GM18858 (cell line): Measurements from ENCODE around the gene PREX1.

Experiments used
- ATAC-seq: cut with Tn5 transposase; IDR thresholded peaks from one replicate; pipeline ENCODE4 v1.9.1; 2021; ENCODE audit not compliant: unreplicated experiment

The PREX1 gene

GRCh38 chr20:48797275-48797825 lies 30.4 kb downstream of the PREX1 start:
- ATAC-seq, result no peak

DNA sequence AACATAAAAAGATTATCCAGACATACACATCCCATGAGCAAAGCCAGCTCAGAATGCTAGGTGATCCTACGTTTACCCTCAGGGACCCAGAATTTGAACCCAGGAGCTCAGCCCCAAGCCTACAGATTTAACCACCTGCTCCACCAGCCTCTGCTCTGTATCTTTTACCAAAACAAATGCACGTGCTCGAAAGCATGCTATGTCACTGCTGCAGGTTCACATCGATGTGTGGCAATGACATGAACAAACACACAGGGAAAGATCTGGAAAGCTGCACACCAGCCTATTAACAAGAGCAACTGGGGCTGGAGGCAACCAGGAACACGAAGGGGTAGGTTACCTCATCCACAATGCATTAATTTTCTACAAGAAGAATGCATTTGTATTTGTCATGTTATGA lies 32.1 kb downstream of the PREX1 start:
- ATAC-seq, result no peak

GRCh38 chr20:48794816-48795457 lies 32.9 kb downstream of the PREX1 start:
- no peak for ATAC-seq

DNA sequence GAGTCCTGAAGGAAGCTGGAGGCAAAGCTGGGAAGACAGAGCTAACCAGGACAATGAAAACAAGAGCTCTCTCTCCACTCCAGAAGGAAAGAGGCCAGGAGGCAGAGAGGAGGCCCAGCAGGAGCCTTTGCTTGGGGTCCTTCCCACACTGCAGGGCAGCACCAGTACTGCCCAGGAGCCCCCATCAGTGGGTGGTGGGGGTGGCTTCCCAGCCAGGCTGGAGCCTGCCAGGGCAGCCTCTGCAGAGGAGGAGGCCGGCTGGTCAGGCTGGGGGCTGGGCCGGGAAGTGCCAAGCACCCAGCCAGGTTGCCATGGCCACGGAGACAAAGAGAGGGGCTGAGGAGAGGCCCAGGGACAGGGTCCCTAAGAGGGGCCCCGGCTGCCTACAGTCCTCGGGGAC lies 33.4 kb downstream of the PREX1 start:
- ATAC-seq, result no peak

DNA sequence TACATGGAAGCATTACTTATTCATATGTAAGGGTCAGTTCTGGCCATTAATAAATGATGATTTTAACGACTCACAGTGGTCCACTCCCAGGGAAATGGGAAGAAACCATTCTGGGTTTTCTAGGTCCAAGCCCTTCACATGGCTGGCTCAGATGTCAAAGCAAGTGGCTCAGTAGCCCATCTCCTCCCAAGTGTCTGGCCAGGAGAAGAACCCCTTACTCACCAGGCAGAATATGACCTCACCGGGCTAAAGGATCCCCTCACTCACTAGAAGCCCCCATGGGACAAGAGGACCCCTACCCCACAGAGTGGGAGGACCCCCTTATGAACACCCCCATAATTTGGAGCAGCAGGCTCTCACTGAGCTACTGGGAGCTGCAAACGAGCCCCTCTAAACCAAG lies 34.0 kb downstream of the PREX1 start:
- ATAC-seq, result no peak

GRCh38 chr20:48791666-48792071 lies 36.1 kb downstream of the PREX1 start:
- ATAC-seq, result no peak

GRCh38 chr20:48791014-48791413 lies 36.8 kb downstream of the PREX1 start:
- ATAC-seq, result no peak

DNA sequence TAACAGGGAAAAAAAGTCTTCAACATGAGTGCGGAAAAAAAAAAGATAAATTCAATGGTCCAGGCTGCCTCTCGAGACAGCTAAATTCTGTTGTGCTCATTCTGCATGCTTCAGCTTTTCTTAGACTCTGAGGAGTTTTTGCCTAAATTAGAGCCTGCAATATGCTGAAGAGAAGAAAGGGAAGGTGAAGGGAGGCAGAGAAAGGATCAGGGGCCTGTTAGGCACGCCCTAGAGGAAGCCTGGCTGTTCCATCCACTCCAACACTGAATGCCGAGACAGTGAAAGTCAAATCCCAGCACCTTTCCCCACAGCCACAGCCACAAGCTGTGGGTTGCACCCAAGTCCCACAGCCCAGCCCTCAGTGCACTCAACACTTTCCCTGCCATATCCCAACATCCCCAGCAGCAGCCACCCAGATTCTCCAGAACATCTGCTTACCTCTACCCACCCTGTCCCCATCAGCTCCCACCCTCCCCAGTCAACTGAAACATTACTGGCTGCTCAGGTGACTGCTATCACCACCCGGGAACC lies 37.3 kb downstream of the PREX1 start:
- no peak for ATAC-seq

- ATAC-seq, result no peak
Measured at GRCh38 chr20:48789781-48790472, 37.9 kb downstream of the PREX1 start.

DNA sequence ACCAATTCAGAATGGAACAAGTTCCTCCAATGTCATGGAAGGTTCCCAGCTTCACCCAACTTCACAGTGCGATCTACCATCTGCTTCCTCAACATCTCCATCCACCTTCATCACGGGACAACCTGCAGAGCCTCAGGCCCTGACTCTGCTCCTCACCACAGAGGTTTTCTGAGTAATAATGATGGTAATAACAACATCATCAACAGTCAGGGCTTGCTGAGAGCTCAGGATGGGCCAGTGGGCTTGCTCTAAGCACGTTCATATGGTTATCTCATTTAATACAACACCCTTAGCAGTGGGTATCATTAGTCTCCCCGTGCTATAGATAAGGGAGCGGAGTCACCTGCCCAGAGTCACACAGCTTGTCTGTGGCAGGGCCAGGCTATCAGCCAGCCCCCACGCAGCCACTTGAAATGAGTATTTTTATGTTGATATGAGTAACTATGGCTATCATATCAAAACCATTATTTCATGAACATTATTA lies 38.6 kb downstream of the PREX1 start:
- ATAC-seq, result no peak

- no peak for ATAC-seq
Measured at GRCh38 chr20:48788486-48789072, 39.2 kb downstream of the PREX1 start.

GRCh38 chr20:48787861-48788375 lies 39.9 kb downstream of the PREX1 start:
- ATAC-seq, result no peak

DNA sequence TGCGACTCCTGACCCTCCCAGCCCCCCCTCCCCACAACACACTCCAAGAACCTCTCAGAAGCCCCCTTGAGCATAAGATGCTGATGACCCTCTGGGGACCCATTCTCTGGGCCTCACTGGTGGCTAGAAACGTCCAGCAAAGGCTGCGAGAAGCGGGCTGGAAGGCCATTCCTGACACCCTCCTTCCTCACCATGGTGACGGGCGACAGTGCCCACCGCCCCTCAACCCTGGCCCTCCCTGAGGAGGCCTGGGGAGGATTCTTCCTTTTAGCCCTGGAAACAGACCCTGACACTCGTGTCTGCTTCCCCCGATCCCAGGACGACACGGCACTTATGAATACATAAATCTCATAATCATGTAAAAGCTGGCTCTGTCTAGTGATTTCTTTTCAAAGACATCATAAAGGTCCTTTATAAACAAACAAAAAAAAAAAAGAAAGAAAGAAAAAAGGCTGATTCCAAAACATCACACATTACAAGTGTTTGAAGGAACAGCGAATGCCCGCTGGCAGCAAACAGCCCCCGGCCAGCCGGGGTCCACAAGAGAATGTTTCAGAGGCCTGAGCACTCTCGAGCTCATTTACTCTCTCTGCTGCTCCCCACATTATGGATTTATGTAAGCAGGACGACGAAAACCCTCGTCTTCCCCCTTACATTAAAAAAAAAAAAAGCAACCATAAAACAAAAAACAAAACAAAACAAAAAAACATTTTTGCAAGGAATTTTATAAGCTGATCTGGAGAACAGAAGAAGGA lies 40.7 kb downstream of the PREX1 start:
- ATAC-seq, result no peak

DNA sequence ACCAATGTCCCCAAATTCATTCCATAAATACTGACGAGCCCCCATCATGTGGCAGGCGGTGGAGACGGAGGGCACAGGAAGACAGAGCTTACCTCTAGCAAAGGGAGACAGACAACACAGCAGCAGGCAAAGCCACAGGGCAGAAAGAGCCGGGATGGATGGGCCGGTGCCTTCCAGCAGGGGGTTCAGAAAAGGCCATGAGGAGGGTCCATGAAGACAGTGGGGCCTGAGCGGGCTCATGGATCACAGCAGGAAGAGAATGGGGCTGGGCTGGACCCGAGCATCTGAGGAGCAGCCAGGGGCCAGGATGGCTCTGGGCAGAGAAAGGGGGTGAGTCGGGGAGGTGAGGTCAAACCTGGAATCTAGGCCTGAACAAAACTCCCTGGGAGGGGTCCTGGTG lies 42.0 kb downstream of the PREX1 start:
- no peak for ATAC-seq

GRCh38 chr20:48785256-48785655 lies 42.5 kb downstream of the PREX1 start:
- ATAC-seq, result no peak

- no peak for ATAC-seq
Measured at GRCh38 chr20:48784273-48784641, 43.5 kb downstream of the PREX1 start.

DNA sequence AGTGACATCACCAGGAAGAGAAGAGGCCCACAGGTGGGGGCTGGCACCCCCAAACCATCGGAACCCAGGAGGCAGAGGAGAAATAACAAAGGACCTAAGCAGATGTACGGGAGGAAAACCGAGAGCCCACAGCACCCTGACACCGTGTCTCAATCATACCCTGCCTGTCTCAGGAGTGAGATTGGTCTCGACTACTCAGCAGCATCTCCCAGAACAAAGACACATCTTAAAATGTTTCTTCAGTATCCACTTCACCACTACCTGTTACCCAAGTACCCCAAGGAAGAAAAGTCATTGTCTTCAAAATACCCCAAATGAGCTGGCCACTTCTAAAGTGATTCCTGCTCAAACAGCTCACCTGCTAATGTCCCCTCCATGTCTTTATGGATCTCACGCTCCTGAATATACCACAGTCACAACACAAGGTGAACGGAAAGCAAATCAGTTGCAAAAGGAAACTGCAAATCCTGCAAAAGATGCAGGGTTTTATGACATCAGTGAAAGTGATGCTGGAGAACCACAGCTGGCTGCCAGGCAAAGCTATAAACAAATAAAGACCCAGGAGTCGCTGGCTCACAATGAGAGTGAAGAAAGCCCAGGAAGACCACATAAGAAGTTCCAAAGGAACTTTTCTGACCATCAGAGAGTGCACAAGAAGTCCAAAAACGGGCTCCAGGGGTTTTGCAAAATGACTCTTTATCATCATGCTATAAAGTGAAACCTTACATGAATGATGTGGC lies 44.1 kb downstream of the PREX1 start:
- ATAC-seq, result no peak

DNA sequence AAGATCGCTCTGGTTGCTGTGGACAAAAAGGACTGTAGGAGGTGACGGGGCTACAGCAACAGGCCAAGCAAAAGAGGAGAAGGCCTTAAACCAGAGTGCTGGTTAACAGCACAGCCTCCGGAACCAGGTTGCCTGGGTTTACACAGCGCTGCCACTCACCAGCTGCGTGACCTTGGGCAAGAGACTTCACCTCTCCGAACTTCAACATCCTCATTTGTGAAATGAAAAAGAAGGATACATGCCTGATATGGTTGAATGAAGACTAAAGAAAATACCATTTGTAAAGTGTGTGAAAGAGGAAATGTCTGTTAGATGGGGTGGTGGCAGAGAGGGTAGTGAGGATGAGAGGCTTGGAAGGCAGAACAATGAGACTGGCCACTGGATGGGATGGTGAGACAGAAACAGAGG lies 44.9 kb downstream of the PREX1 start:
- no peak for ATAC-seq

DNA sequence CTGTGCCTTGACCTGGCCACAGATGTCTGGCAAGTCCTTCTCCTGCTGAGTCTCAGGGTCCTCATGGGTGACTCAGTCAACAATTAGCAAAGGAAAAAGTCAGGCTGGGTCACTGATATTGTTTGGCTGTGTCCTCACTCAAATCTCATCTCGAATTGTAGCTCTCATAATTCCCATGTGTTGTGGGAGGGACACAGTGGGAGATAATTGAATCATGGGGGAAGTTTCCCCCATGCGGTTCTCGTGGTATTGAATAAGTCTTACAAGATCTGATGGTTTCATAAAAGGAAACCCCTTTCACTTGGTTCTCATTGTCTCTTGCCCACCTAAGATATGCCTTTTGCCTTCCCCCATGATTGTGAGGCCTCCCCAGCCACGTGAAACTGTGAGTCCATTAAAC lies 45.7 kb downstream of the PREX1 start:
- ATAC-seq, result no peak

GRCh38 chr20:48781634-48782033 lies 46.2 kb downstream of the PREX1 start:
- ATAC-seq, result no peak
